Fibroblast of mammary gland (primary cell): Measurements from ENCODE around the gene FBXO15.

ENCODE experiments used
- DNase-seq: peaks from one replicate; pipeline ENCODE4 v3.0.0-alpha.2; 2010; ENCODE audit warnings: low read depth
- H3K4me3 ChIP-seq: 2 replicates; pipeline ENCODE4 v1.5.1; 2011; ENCODE audit warnings: low read depth, mild to moderate bottlenecking, low read length, moderate library complexity; ENCODE audit not compliant: control insufficient read depth
- TF ChIP-seq, protein P1 (sequence below): conservative IDR thresholded peaks from 2 replicates; pipeline ENCODE4 v1.5.1; 2011; ENCODE audit warnings: low read depth, low read length, inconsistent platforms; ENCODE audit not compliant: control insufficient read depth, insufficient read depth

Gene FBXO15

GRCh38 chr18:74068296-74068695 lies 79.3 kb downstream of the FBXO15 start:
- TF ChIP-seq, protein P1, sequence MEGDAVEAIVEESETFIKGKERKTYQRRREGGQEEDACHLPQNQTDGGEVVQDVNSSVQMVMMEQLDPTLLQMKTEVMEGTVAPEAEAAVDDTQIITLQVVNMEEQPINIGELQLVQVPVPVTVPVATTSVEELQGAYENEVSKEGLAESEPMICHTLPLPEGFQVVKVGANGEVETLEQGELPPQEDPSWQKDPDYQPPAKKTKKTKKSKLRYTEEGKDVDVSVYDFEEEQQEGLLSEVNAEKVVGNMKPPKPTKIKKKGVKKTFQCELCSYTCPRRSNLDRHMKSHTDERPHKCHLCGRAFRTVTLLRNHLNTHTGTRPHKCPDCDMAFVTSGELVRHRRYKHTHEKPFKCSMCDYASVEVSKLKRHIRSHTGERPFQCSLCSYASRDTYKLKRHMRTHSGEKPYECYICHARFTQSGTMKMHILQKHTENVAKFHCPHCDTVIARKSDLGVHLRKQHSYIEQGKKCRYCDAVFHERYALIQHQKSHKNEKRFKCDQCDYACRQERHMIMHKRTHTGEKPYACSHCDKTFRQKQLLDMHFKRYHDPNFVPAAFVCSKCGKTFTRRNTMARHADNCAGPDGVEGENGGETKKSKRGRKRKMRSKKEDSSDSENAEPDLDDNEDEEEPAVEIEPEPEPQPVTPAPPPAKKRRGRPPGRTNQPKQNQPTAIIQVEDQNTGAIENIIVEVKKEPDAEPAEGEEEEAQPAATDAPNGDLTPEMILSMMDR: no peak
- DNase-seq: no peak
- no peak overlapping the region for H3K4me3 ChIP-seq

- H3K4me3 ChIP-seq: no peak overlapping the region
- DNase-seq: no peak
- TF ChIP-seq, protein P1: no peak
Measured at GRCh38 chr18:74066018-74066417, 81.6 kb downstream of the FBXO15 start.

GRCh38 chr18:74065366-74065765 lies 82.3 kb downstream of the FBXO15 start:
- H3K4me3 ChIP-seq: no peak overlapping the region
- DNase-seq: no peak
- TF ChIP-seq, protein P1: no peak

DNA sequence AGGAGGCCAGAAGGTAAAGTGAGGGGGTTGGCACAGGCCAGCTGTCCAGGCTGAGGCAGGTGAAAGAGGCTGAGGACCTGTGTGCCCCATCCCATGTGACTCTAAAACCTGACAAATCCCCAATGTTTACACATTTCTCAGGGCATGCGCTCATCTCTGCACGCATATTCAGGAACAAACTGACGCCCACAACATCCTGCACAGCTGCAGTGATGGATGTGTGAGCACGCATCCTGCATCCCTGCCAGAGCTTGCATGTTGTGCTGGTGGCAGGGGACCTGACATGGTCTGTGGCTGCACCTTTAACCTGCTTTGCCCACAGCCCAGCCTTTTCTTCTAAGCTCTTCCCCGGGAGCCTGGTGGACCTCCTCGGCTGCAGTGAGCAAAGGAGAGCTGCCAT lies 83.1 kb downstream of the FBXO15 start:
- no peak for DNase-seq
- TF ChIP-seq, protein P1: no peak
- H3K4me3 ChIP-seq: no peak overlapping the region

DNA sequence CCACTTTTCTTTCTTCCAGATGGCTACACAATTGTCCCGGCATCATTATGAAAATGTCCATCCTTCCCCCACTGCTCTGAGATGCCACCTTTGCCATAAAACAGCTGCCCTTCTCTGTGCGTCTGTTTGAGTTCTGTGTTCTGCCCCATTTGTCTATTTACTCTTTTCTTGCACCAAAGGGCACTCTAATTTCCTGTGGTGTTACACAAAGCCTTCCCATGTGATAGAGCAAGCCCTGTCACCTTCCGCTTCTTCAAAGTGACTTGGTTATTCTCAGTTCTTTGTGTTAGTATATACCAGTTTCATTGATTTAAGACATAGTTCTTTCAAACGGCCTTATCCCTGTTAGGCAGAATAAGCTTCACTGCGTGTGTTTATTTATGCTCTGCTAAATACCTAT lies 84.1 kb downstream of the FBXO15 start:
- no peak for DNase-seq
- TF ChIP-seq, protein P1: no peak
- no peak overlapping the region for H3K4me3 ChIP-seq

DNA sequence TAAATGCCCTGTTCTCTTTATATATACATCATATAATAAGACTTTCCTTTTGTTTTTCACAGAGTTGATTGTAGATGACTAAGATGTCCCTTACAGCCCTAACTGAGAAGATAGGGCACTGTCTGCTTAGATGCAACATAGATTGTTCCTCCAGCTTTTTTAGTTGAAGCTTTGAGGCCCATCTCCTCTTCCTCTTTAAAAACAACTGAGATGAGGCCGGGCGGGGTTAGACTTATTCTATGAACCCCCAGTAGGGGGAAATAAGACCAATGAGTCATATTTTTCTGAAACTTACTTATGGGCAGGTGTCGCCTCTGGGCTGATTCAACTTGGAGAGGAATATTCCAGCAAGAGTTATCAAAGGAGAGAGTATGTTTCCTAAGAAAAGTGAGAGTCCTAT lies 84.6 kb downstream of the FBXO15 start:
- DNase-seq: no peak
- no peak overlapping the region for H3K4me3 ChIP-seq
- TF ChIP-seq, protein P1: no peak

DNA sequence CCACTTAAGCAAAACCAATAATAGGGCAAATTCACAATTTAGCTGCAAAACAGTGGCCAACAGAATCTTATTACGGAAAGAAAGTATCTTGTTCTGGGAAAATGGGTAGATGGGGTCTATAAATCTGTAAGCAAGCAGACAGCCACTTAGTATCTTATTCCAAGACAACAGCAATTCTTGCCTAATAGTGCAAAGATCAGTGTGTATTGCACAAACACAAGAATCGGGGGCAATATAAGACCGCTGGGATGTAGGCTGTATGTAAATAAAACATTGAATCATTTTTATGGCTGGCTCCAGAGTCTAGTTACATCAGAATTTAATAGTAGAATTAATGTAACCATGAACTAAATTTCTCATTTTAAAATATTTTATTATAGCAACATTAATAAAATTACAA lies 85.6 kb downstream of the FBXO15 start:
- TF ChIP-seq, protein P1: no peak
- H3K4me3 ChIP-seq: no peak overlapping the region
- no peak for DNase-seq
